ENCODE data around the gene CDPF1.
"Not testable (repeated sequence)": the region's sequence is repeated elsewhere in the genome, so short reads cannot be mapped to it uniquely, and the experiment has no call there.

CDPF1 gene

GRCh38 chr22:46224898-46225290, 25.2 kb downstream of the CDPF1 start:
- DNase-seq (ENCODE audit: low read depth), result no peak

DNA sequence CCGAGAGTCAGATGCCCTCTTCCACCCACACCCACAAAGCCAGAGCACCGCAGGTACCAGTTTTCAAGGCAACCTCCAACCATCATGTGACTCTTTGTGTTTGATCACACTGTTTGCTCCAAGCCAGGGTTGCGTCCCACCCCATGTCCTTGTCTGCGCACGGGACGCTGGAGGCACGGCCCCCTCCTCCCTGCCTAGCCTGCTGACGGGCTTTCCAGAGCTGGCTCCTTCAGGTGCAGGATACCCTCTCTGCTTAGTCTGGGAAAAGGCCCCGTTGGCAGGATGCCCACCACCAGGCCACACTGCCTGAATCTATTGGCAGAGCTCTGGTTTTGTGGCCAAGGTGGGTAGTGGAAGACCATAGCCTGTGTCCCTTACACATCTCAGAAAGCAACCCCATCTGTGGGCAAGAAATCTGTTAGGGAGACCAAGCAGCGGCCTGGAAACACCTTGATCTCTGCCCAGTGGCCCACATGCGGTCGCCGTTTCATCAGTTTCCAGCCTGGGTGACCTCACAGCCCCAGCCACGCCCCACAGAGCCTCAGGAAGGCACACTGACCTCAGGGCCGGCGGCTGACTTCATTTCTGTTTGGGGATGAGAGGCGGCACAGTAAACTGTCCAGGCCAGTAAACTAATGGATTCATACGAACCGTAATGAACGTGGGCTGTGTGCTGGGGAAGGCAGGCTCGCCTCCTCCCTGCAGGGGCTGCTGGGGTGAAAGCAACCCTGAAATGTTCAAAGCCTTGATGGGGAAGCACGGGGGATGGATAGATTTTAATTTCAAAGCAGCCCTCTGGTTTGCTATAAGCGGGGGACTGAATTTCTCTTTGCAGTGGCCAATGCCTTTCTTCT, 25.8 kb downstream of the CDPF1 start:
- DNase-seq (ENCODE audit: low read depth), result no peak

- no peak for DNase-seq (ENCODE audit: low read depth)
Measured at GRCh38 chr22:46220921-46221320, 29.2 kb downstream of the CDPF1 start.

DNA sequence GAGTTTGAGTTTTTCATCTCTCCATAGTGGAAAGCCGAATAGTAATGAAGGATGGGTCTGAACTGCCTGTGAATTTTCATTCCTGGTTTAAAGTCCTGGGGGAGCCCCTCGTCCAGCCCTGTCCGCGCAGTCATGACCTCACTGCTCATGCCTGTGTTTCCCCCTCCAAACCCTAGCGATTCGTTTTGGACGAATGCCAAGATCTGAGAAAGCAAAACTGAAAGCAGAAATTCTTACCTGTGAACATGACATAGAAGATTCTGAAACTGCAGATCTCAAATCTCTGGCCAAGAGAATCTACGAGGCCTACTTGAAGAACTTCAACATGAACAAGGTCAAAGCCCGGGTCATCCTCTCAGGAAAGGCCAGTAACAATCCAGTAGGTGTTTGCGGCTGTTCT, 30.5 kb downstream of the CDPF1 start:
- no peak for DNase-seq (ENCODE audit: low read depth)

GRCh38 chr22:46214616-46215015, 35.5 kb downstream of the CDPF1 start:
- no peak for DNase-seq (ENCODE audit: low read depth)

DNA sequence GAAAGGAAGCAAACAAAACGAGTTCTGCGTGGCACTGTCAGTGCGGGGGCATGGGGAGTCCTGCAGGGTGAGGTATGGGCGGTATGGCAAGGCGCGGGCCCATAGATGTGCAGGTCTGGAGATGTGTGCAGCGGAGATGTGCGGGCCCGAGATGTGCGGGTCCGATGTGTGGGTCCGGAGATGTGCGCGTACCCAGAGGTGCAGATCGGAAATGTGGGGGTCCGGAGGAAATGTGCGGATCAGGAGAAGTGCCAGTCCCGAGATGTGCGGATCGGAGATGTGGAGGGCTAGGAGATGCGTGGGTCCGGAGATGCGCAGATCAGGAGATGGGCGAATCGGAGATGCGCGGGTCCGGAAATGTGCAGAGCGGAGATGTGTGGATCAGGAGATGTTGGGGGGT, 35.9 kb downstream of the CDPF1 start:
- no peak for DNase-seq (ENCODE audit: low read depth)

GRCh38 chr22:46213052-46213451, 37.0 kb downstream of the CDPF1 start:
- DNase-seq (ENCODE audit: low read depth), result no peak

DNA sequence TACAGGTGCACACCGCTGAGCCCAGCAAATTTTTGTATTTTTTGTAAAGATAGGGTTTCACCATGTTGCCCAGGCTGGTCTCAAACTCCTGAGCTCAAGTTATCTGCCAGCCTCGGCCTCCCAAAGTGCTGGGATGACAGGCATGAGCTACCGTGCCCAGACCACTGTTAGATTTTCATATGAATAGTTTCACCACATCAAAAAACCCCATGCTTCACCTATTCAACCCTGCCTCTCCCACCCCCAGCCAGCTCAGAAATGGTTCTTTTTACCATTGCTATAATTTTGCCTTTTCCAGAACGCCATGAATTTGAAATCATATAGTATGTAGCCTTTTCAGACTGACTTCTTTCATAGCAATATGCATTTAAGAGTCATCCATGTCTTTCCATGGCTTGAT, 37.9 kb downstream of the CDPF1 start:
- no peak for DNase-seq (ENCODE audit: low read depth)

- no peak for DNase-seq (ENCODE audit: low read depth)
Measured at GRCh38 chr22:46209262-46209661, 40.8 kb downstream of the CDPF1 start.

GRCh38 chr22:46203601-46203980, 46.5 kb downstream of the CDPF1 start:
- DNase-seq (ENCODE audit: low read depth), result no peak

DNA sequence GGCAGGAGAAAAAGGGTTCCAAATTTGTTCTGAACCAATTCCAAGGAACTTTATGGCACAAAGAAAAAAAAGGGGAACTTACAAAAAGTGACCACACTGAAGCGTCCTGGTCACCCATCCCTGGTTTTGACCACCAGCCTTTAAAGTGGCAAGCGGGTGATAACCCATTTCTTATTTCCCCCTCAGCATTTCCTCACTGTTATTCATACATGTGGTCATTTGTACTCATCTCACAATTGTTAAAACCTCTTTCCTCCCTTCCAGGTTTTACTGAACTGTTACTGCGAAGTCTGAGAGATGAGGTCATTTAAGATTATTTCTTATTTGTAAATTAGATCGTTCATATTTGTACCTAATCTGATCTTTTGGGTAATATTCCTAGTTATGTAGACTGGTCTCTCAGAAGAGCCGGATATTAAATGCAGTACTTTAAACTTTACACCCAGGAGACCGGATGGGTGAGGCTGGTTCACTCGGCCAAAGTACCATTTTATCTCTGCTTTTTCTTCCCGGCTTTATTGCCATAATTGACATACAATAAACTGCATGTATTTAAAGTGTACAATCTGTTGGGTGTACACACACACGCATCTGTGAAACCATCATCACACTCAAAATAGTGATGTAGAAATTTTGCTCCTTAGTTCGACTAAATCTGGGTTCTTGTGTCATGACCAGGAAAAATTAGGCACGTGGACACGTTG, 47.0 kb downstream of the CDPF1 start:
- DNase-seq (ENCODE audit: low read depth), result no peak

- DNase-seq (ENCODE audit: low read depth), result no peak
Measured at GRCh38 chr22:46201059-46201757, 48.9 kb downstream of the CDPF1 start.

DNA sequence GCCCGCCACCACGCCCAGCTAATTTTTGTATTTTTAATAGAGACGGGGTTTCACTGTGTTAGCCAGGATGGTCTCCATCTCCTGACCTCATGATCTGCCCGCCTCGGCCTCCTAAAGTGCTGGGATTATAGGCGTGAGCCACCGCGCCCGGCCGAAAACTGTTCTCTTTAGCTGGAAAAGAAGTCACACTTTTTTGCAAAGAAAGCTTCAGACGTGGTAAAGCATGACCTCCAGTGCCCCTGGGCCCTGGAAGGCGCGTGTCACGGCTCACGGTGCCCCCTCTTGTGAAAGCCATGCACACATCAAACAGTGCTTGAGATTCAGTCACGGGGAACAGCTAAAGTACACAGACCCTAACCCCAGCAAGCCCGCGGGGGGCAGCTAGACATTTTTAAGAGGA, 51.3 kb downstream of the CDPF1 start:
- not testable (repeated sequence) for DNase-seq (ENCODE audit: low read depth)

GRCh38 chr22:46198274-46198673, 51.8 kb downstream of the CDPF1 start:
- no peak for DNase-seq (ENCODE audit: low read depth)

GRCh38 chr22:46196278-46196677, 53.8 kb downstream of the CDPF1 start:
- DNase-seq (ENCODE audit: low read depth), result no peak

DNA sequence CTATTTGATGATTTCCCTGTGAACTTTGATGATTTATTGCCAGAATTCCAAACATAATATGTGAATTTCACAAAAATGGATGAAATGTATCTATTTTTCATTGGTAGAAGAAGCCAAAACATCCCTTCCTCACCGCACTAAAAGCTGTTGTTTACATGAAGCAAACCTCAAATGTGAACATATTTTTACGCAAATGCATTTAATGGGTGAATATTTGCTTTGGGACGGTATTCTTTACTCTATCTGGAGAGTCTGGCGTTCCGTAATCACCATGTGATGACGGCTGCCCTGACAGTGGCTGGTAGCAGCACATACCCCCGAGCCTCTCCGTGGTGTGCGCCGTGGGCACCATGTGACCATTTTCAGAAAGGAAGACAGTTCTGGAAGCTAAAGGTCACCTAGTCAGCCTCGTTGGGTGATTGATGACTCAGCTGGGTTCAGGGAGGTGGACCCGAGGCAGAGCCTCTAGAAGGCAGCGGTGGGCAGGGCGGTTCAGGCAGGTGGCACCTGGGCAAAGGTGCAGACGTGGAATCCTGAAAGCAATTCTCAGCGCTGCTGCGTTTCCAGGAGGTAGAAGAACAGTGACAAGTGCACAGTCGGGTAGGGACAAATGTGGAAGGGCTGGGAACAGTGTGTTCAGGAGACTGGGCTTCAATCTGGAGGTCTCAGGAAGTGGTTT, 54.5 kb downstream of the CDPF1 start:
- no peak for DNase-seq (ENCODE audit: low read depth)
